Activated CD8-positive, alpha-beta memory T cell treated with anti-CD3 and anti-CD28 coated beads, Interleukin-2, amount 50 U/mL, for 1 hour (primary cell): ENCODE results near the gene ATXN7L3.
"Not testable (repeated sequence)": the region's sequence is repeated elsewhere in the genome, so short reads cannot be mapped to it uniquely, and the experiment has no call there.

Source experiments
- DNase-seq: peaks from one replicate; pipeline ENCODE4 v3.0.0-alpha.2; 2020; ENCODE audit errors: extremely low read depth

Gene ATXN7L3

GRCh38 chr17:44176257-44176656 is 23.4 kb downstream of the ATXN7L3 start:
- DNase-seq, result no peak

DNA sequence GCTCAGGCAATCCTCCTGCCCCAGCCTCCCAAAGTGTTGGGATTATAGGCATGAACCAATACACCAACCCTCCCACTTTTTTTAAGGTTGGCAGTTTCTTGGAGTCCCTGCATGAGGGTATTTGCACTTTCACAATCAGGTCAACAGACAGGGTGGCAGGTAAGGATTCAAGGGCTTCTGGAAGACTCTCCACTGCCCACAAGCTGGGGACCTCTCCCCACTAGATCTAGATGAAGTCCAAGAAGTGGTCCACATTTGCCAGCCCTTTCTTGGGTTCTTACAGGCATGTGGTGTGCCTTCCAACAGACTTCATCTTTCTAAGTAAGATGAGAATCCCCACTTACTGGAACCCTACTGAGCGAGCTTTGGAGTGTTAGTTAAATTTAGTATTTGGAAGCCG is 25.3 kb downstream of the ATXN7L3 start:
- no peak for DNase-seq

GRCh38 chr17:44171931-44172455 is 27.7 kb downstream of the ATXN7L3 start:
- no peak for DNase-seq

GRCh38 chr17:44170499-44171201 is 29.0 kb downstream of the ATXN7L3 start, which contains the start of gene ASB16:
Gene ASB16, plus strand, starts transcription at chr17:44170704. Its CDS starts 86 bp downstream, at chr17:44170790.
- DNase-seq, result no peak

DNA sequence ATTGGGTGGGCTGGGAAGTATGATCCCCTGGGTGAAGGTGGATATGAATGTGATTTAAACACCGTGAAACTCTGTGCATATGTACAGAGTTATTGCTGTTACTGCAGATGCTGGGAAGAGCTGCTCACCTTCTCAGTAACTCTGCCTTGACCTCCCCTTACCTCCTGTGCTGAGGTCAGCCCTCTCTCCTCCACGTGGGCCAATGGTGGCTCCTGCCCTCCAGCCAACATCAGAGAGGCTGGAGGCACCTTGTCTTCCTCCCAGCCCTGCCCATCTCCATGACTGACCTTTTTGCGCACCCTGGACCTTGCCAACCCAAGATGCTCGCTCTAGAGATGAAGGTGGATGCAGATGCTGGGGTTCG is 29.6 kb downstream of the ATXN7L3 start:
- no peak for DNase-seq

DNA sequence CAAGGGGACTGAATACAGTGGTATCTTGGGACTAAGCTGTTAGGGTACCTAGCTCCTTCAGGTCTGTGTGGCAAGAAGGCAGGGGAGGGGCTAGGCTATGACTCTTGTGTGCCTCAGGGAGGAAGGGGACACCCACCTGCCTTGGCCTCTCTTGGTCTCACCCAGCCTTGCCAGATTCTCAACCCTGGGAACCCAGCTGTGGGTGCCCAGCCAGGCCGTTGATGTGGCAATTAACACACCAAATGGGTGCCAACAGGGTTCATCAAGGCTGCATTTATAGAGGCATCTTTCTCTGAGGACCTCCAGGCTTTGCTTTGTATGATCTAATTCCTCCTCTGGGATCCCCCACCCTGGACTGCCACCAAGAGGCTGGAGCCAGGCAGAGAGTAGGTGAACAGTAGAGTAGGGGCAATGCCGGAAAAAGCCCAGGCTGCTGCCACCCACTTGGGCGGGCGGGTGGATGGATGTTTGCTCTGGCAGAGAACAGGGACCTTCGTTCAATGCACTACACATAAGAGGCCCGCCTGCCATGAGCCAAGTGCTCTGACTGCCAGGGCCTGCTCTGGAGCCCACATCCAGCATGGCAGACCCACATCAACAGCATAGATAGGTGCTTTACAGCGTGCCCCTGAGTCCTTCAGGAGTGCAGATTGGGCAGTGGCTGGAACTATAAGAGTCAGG is 32.4 kb downstream of the ATXN7L3 start:
- no peak for DNase-seq

- DNase-seq, result no peak
These were observed 35.2 kb downstream of the ATXN7L3 start for GRCh38 chr17:44164476-44164875.

GRCh38 chr17:44159519-44160210 is 40.0 kb downstream of the ATXN7L3 start:
- DNase-seq, result no peak

GRCh38 chr17:44155488-44155887 is 44.2 kb downstream of the ATXN7L3 start:
- DNase-seq, result no peak

- DNase-seq, result no peak
These were observed 46.8 kb downstream of the ATXN7L3 start for GRCh38 chr17:44152875-44153274.

- DNase-seq, result no peak
These were observed 49.8 kb downstream of the ATXN7L3 start for GRCh38 chr17:44149750-44150329.

DNA sequence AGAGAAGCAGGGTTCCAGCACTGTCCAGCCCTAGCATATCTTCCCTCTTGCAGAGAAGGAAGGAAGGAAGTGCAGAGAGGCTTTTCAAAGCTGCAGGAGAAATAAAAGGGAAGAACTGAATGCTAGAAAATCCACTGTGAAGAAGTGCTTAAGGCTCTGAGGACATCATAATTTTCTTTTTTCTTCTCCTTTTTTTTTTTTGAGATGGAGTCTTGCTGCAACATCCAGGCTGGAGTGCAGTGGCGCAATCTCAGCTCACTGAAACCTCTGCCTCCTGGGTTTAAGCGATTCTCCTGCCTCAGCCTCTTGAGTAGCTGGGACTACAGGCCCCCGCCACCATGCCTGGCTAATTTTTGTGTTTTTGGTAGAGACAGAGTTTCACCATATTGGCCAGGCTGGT is 50.6 kb downstream of the ATXN7L3 start:
- DNase-seq, result not testable (repeated sequence)

GRCh38 chr17:44147812-44148211 is 51.9 kb downstream of the ATXN7L3 start:
- no peak for DNase-seq

GRCh38 chr17:44146375-44147346 is 53.0 kb downstream of the ATXN7L3 start:
- no peak for DNase-seq

DNA sequence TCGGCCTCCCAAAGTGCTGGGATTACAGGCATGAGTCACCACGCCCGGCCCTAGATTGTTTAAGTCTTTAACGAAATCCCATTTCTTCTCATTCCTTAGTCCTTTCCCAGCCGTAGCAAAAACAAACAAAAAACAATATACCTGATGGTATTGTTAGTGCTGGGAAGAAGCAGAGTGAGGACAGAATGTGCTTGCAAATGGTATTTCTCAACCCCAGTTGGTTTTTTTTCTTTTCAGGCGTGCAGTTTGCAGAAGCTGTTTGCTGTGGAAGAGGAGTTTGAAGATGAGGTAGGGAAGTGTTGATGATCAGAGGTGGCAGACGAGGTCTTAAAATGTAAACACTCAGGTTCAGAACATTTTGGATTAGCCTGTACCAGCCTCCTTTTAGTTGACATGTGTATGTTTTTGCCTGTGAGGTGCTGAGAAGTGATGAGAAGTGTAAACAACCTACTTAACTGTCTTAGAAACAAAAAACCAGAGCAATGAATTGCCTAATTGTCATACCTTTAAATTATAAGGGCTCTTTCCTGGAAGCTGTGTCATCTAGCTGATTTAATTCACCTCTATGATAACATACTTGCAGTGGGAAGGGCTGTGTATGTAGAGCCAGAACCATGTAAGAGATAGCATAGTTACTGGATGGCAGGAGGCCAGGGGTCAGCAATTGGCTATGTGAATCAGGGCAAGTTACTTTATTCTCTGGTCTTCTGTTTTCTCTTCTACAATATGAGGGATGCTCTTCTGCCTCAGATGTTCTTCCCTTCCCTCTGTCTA is 54.5 kb downstream of the ATXN7L3 start:
- no peak for DNase-seq

DNA sequence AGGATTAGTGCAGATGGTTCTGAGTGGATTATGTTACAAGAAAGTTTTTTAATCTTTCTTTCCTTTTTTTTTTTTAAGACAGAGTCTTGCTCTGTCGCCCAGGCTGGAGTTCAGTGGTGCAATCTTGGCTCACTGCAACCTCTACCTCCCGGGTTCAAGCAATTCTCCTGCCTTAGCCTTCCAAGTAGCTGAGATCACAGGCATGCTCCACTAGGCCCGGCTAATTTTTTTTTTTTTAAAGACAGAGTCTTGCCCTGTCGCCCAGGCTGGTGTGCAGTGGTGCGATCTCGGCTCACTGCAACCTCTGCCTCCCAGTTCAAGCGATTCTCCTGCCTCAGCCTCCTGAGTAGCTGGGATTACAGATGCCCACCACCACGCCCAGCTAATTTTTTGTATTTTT is 55.8 kb downstream of the ATXN7L3 start:
- not testable (repeated sequence) for DNase-seq
